GM12872 (cell line): Measurements from ENCODE around the gene MRPL50.

Experiments
- TF ChIP-seq, protein P1 (sequence below): IDR thresholded peaks from 3 replicates; pipeline ENCODE4 v1.5.1; 2011; ENCODE audit warnings: low read depth, mild to moderate bottlenecking, low read length, moderate library complexity; ENCODE audit not compliant: insufficient read depth

Gene MRPL50

DNA sequence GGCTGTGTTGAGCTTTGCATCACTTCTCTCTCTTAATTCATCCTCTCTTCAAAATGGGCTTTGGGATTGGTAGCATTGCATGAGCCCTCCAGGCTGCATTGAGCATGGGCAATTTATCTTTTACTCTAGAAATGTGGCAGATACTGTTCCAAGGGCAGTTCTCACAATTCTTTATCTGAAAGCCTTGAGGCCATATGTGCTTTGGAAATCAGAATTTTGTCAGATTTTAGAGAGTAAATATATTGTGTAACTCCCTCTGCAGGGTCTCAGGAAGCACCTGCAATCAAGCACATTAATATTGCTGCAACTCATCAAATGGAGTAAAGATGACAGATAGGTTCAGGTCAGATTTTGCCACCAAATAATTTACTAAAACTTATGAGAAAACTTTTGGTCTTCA is 19.6 kb upstream of the MRPL50 start:
- TF ChIP-seq, protein P1, sequence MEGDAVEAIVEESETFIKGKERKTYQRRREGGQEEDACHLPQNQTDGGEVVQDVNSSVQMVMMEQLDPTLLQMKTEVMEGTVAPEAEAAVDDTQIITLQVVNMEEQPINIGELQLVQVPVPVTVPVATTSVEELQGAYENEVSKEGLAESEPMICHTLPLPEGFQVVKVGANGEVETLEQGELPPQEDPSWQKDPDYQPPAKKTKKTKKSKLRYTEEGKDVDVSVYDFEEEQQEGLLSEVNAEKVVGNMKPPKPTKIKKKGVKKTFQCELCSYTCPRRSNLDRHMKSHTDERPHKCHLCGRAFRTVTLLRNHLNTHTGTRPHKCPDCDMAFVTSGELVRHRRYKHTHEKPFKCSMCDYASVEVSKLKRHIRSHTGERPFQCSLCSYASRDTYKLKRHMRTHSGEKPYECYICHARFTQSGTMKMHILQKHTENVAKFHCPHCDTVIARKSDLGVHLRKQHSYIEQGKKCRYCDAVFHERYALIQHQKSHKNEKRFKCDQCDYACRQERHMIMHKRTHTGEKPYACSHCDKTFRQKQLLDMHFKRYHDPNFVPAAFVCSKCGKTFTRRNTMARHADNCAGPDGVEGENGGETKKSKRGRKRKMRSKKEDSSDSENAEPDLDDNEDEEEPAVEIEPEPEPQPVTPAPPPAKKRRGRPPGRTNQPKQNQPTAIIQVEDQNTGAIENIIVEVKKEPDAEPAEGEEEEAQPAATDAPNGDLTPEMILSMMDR: no peak

DNA sequence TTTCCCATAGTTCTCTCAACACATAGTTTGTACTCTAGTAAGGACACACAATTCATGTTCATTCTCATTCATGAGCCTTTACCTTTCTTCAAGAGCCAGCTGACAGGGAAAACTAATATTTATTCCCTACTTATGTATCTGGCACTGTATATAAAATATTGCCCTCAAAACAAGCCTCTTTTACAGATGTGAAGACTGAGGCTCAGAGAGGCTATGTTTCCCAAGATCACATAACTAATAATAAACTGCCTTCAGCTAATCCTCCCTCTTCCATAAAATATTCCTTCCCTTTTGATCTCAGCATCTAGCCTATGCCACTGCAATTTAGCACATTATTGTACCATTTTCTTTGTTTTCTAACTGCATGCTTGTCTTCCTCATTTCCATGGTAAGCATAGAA is 19.0 kb upstream of the MRPL50 start:
- TF ChIP-seq, protein P1: no peak

DNA sequence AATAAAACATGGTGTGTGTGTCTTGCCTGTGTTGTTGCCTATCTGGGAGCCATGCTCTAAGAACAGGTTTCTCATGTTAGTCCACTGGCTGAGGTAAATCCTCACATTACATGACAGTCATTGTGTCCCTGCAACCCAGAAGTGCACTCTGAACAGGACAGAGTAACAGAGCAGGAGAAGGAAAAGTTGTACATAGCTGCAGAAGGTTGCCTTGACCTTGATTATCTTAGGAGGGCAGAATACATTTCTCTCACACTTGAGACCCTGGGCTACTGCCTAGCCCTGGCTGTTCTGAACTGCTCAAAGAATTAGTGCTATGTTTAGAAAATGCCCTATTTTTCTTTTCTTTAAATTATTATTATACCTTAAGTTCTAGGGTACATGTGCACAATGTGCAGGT is 17.2 kb upstream of the MRPL50 start:
- TF ChIP-seq, protein P1: no peak

DNA sequence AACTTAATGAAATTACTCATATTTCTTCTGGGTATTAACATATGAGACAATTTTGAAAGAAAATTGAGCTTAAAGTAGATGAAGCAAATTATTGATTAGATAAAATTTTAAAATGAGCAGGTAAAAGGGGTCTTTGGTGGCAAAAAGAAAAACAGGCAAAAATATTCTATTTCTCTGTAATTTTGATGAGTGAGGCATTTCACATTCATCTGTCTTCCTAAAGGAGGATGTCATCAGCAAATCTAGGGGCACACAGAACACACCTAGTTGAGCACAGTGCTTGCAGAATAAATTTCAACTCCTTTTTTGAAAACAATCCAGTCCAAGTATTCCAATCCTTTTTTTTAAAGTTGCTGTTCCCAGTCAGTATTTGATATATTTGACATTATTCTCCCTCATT is 16.4 kb upstream of the MRPL50 start:
- TF ChIP-seq, protein P1: no peak

DNA sequence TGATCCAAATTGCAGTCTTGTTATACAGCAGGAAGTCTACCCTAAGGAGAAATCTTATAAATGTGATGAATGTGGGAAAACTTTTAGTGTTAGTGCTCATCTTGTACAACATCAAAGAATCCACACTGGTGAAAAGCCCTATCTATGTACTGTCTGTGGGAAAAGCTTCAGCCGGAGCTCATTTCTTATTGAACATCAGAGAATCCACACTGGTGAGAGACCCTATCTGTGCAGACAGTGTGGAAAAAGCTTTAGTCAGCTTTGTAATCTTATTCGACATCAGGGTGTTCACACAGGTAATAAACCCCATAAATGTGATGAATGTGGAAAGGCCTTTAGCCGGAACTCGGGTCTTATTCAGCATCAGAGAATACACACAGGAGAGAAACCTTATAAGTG is 10.7 kb upstream of the MRPL50 start:
- TF ChIP-seq, protein P1: no peak

DNA sequence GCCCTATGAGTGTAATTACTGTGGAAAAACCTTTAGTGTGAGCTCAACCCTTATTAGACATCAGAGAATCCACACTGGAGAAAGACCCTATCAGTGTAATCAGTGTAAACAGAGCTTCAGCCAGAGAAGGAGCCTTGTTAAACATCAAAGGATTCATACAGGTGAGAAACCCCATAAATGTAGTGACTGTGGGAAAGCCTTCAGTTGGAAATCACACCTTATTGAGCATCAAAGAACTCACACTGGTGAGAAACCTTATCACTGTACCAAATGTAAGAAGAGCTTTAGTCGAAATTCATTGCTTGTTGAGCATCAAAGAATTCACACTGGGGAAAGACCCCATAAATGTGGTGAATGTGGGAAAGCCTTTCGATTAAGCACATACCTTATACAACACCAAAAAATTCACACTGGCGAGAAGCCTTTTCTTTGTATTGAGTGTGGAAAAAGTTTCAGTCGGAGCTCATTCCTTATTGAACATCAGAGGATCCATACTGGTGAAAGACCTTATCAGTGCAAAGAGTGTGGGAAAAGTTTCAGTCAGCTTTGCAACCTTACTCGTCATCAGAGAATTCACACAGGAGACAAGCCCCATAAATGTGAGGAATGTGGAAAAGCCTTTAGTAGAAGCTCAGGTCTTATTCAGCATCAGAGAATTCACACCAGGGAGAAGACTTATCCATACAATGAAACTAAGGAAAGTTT is 10.1 kb upstream of the MRPL50 start:
- TF ChIP-seq, protein P1: no peak

DNA sequence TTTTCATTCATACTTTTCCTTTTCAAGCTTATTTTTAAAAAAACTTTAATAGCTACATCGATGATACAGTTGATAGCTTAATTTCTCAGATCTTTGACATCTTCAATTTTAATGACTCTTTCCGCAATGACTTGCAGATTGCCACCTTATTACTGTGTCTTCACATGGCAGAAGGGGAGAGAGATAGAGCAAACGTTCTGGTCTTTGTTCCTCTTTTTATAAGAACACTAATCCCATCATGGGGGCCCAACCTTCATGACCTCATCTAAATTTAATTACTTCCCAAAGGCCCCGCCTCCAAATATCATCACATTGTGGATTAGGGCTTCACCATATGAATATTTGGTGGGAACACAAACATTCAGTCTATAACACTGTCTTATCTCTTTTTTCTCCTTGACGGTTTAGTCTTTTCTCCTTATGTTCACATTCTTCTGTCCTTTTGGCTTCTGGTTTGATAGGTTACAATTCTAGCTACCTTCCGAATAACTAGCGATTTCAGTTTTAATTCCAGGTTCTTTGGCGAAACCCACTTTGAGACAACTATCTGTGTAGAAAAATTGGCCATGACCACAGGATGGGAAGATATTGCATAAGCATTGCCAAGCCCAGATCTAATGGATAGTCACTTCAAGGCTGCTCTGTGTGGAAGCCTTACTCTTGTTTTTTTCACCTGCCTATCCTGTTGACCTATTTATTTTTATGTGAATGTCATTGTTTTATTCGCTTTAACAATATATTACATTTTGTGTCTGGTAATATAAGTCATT is 5.3 kb upstream of the MRPL50 start:
- TF ChIP-seq, protein P1: no peak
